ENCODE results near the gene ZCCHC7. TPM values are rescaled to one million over a fixed set of nuclear protein-coding genes. Genes with fewer than 3 reads are reported as not detected.
"Not testable (repeated sequence)": the region's sequence is repeated elsewhere in the genome, so short reads cannot be mapped to it uniquely, and the experiment has no call there.

ZCCHC7 gene
- total and polyA plus RNA-seq, 9 of the 15 experiments (the other 6 are each of a cell fraction or from before 2014, with no cell fraction given), result 34.1 to 68.9 (median 48.8) TPM

DNA sequence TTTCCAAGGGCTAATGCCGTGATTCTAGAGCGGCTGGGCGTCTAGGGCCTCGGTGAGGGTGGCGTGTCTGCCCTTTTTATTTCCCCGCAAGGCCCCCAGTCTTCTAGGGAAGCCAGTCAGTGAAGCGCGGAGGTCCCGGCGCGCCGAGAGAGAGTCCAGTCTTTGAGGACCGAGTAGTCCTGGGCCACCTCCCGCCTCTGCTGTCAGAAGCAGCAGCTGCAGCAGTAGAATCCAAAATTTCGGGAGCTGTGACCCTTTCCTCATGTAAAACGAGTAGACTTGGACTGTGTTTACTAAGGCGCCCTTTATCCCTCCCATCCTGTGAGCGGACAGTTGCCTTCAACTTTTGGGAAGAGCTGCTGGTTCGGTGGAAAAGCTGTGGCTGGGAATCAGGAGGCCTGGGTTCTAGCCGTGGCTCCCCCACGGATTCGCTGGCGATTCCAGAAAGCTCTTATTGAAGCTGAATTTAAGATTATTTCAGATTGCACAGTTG, 515 bp downstream of the ZCCHC7 start (continued):
- TF ChIP-seq HMGXB4 (CRISPR knock-in tag; IDR thresholded peaks at IDR 0.05) (peak; percentile 88; the same call in 1 of the 2 replicates), NR2C2 (CRISPR knock-in tag; IDR thresholded peaks at IDR 0.05) (0 out of 2 replicates have a peak, but pooled peaks have one; percentile 5), KDM4B (IDR thresholded peaks at IDR 0.05; ENCODE audit: borderline replicate concordance in 2 of 2, low read depth in 1 of 2) (0 out of 4 replicates have a peak, but pooled peaks of 1 of the 2 experiments have one; percentile 20), BRCA1 (CRISPR knock-in tag; IDR thresholded peaks at IDR 0.05) (peak; percentile 94; the same call in 1 of the 2 replicates), ZBTB1 (CRISPR knock-in tag; IDR thresholded peaks at IDR 0.05; ENCODE audit: borderline replicate concordance, low read depth) (0 out of 2 replicates have a peak, but pooled peaks have one; percentile 51), RBBP5 (IDR thresholded peaks at IDR 0.05; ENCODE audit: borderline replicate concordance, insufficient read depth, low read length, poor library complexity, severe bottlenecking) (peak; percentile 79), ZNF217 (CRISPR knock-in tag; IDR thresholded peaks at IDR 0.05) (0 out of 2 replicates have a peak, but pooled peaks have one; percentile 18), TFAP4 (CRISPR knock-in tag; IDR thresholded peaks at IDR 0.05; ENCODE audit: borderline replicate concordance) (peak; percentile 6; the same call in 1 of the 2 replicates), XRCC5 (IDR thresholded peaks at IDR 0.05; ENCODE audit: low read depth, low read length) (0 out of 2 replicates have a peak, but pooled peaks have one; percentile 34), SMARCC2 (IDR thresholded peaks at IDR 0.05; ENCODE audit: low read depth) (0 out of 2 replicates have a peak, but pooled peaks have one; percentile 29), SUPT5H (IDR thresholded peaks at IDR 0.05) (peak; percentile 45; the same call in 1 of the 2 replicates)
- TF ChIP-seq NR2C2 (tag; IDR thresholded peaks at IDR 0.05); BRCA1 (IDR thresholded peaks at IDR 0.05): not testable (repeated sequence)
- TF ChIP-seq, protein P1, sequence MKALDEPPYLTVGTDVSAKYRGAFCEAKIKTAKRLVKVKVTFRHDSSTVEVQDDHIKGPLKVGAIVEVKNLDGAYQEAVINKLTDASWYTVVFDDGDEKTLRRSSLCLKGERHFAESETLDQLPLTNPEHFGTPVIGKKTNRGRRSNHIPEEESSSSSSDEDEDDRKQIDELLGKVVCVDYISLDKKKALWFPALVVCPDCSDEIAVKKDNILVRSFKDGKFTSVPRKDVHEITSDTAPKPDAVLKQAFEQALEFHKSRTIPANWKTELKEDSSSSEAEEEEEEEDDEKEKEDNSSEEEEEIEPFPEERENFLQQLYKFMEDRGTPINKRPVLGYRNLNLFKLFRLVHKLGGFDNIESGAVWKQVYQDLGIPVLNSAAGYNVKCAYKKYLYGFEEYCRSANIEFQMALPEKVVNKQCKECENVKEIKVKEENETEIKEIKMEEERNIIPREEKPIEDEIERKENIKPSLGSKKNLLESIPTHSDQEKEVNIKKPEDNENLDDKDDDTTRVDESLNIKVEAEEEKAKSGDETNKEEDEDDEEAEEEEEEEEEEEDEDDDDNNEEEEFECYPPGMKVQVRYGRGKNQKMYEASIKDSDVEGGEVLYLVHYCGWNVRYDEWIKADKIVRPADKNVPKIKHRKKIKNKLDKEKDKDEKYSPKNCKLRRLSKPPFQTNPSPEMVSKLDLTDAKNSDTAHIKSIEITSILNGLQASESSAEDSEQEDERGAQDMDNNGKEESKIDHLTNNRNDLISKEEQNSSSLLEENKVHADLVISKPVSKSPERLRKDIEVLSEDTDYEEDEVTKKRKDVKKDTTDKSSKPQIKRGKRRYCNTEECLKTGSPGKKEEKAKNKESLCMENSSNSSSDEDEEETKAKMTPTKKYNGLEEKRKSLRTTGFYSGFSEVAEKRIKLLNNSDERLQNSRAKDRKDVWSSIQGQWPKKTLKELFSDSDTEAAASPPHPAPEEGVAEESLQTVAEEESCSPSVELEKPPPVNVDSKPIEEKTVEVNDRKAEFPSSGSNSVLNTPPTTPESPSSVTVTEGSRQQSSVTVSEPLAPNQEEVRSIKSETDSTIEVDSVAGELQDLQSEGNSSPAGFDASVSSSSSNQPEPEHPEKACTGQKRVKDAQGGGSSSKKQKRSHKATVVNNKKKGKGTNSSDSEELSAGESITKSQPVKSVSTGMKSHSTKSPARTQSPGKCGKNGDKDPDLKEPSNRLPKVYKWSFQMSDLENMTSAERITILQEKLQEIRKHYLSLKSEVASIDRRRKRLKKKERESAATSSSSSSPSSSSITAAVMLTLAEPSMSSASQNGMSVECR (CRISPR knock-in tag; IDR thresholded peaks at IDR 0.05), result peak; percentile 77
- TF ChIP-seq, protein P2, sequence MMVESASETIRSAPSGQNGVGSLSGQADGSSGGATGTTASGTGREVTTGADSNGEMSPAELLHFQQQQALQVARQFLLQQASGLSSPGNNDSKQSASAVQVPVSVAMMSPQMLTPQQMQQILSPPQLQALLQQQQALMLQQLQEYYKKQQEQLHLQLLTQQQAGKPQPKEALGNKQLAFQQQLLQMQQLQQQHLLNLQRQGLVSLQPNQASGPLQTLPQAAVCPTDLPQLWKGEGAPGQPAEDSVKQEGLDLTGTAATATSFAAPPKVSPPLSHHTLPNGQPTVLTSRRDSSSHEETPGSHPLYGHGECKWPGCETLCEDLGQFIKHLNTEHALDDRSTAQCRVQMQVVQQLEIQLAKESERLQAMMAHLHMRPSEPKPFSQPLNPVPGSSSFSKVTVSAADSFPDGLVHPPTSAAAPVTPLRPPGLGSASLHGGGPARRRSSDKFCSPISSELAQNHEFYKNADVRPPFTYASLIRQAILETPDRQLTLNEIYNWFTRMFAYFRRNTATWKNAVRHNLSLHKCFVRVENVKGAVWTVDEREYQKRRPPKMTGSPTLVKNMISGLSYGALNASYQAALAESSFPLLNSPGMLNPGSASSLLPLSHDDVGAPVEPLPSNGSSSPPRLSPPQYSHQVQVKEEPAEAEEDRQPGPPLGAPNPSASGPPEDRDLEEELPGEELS (CRISPR knock-in tag; IDR thresholded peaks at IDR 0.05; ENCODE audit: borderline replicate concordance), result 0 out of 2 replicates have a peak, but pooled peaks have one; percentile 5
- TF ChIP-seq, protein P3, sequence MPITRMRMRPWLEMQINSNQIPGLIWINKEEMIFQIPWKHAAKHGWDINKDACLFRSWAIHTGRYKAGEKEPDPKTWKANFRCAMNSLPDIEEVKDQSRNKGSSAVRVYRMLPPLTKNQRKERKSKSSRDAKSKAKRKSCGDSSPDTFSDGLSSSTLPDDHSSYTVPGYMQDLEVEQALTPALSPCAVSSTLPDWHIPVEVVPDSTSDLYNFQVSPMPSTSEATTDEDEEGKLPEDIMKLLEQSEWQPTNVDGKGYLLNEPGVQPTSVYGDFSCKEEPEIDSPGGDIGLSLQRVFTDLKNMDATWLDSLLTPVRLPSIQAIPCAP (CRISPR knock-in tag; IDR thresholded peaks at IDR 0.05; ENCODE audit: borderline replicate concordance), result peak; percentile 20; the same call in 1 of the 2 replicates
